Heart left ventricle (tissue), 13 donors: ENCODE results near the gene PDCD1.

Experiments used
- CTCF ChIP-seq, 12 donors: fragments of 200-600 bp; sonication (generic) in 4 of 12; IDR thresholded peaks; one replicate each; pipeline versions ENCODE4 v1.5.0 to v1.8.0; 2018 to 2022; ENCODE audit warnings: antibody characterized with exemption in 12 of 12, mild to moderate bottlenecking in 5 of 12
- POLR2A ChIP-seq, 2 donors: fragments of 450-650 bp; IDR thresholded peaks; one replicate each; pipeline ENCODE4 v1.6.1; 2017; ENCODE audit warnings: antibody characterized with exemption in 2 of 2, mild to moderate bottlenecking in 2 of 2, moderate library complexity in 2 of 2
- donor health status: ischemic (EF 13 %, LVEDD 7.1; RV severe dilation, severe dysfunction).
- donor health status: DM: no; HTN: yes; CAD: no.
- donor health status: DM: no; HTN: no; CAD: no.
- donor health status: ischemic (EF 25% LVEDD 6.9; RV normal size, moderate dysfunction).
- donor health status: ischemic (EF 25% LVEDD 5.7; RV mildly dilated, moderate dysfunction).
- donor health status: ischemic (EF 35%, LVEDD 5.7; RV mildly dilated, moderate dysfunction).
- donor health status: nonischemic (EF 11% LVEDD 7.7; RV severe dilation, severe dysfunction).
- donor health status: DM: yes; HTN: yes; CAD: no.
- donor health status: PGD.
- donor health status: ischemic (EF 29% LVEDD 5.4; RV normal size, mild dysfunction).
- donor health status: nonischemic (EF 23%, LVEDD 6.1; RV moderate dilation, normal function).

GRCh38 chr2:241882091-241882625 is 23.5 kb upstream of the PDCD1 start:
- TF ChIP-seq CTCF (IDR thresholded peaks at IDR 0.05) (peak in 1 of 12 donors; percentile 17), POLR2A (IDR thresholded peaks at IDR 0.05) (no peak)
